Measurements from ENCODE around the gene SH3BP5.
A peak's percentile ranks its signal among the peaks of the same experiment; 100 is the strongest.

Gene SH3BP5

DNA sequence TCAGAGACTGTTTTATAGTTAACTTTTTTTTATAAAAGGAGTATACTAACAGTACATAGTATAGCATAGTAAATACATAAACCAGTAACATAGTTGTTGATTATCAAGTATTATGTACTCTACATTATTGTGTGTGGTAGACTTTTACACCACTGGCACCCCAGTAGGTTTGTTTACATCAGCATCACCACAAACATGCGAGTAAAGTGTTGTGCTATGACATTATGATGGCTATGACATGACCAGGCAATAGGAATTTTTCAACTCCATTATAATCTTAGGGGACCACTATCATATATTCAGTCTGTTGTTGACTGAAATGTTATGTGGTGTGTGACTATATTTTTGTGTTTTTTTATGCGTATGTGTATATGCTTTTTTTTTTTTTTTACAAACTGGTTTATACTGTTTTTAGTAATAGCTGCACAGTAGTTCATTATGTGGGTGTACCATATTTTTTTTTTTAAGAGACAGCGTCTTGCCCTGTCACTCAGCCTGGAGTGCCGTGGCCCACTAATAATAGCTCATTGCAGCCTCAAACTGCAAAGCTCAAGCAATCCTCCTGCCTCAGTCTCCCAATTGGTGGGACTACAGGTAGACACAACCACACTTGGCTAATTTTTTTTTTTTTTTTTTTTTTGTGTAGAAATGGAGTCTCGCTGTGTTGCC, 124.4 kb downstream of the SH3BP5 start:
- DNase-seq, result no peak
- Histone ChIP-seq H3K4me3 (ENCODE audit: insufficient read depth, low read depth, low read length, poor library complexity, severe bottlenecking) (no peak overlapping the region), H3K9me3 (ENCODE audit: control insufficient read depth, low read length) (no peaks in the 10 kb centered on the region), H3K4me1 (ENCODE audit: control insufficient read depth, insufficient read depth, low read length, poor library complexity, severe bottlenecking) (peaks cover 9% of the 10 kb centered on the region), H3K27ac (ENCODE audit: insufficient read depth, low read length, poor library complexity, severe bottlenecking) (peak overlapping the region; percentile 93), H3K36me3 (ENCODE audit: control insufficient read depth, insufficient read depth, low read length) (peaks cover 7% of the 10 kb centered on the region), H3K27me3 (replicated peaks; ENCODE audit: control insufficient read depth, insufficient read depth, low read length, poor library complexity, severe bottlenecking) (no peaks in the 10 kb centered on the region)

GRCh38 chr3:15206662-15207576, 125.5 kb downstream of the SH3BP5 start:
- Histone ChIP-seq H3K9me3 (ENCODE audit: control insufficient read depth, low read length) (no peaks in the 10 kb centered on the region), H3K4me1 (ENCODE audit: control insufficient read depth, insufficient read depth, low read length, poor library complexity, severe bottlenecking) (peaks cover 9% of the 10 kb centered on the region), H3K27me3 (replicated peaks; ENCODE audit: control insufficient read depth, insufficient read depth, low read length, poor library complexity, severe bottlenecking) (no peaks in the 10 kb centered on the region), H3K27ac (ENCODE audit: insufficient read depth, low read length, poor library complexity, severe bottlenecking) (peak overlapping the region; percentile 93), H3K4me3 (ENCODE audit: insufficient read depth, low read depth, low read length, poor library complexity, severe bottlenecking) (peak overlapping the region; percentile 92), H3K36me3 (ENCODE audit: control insufficient read depth, insufficient read depth, low read length) (no peaks in the 10 kb centered on the region)
- no peak for DNase-seq

DNA sequence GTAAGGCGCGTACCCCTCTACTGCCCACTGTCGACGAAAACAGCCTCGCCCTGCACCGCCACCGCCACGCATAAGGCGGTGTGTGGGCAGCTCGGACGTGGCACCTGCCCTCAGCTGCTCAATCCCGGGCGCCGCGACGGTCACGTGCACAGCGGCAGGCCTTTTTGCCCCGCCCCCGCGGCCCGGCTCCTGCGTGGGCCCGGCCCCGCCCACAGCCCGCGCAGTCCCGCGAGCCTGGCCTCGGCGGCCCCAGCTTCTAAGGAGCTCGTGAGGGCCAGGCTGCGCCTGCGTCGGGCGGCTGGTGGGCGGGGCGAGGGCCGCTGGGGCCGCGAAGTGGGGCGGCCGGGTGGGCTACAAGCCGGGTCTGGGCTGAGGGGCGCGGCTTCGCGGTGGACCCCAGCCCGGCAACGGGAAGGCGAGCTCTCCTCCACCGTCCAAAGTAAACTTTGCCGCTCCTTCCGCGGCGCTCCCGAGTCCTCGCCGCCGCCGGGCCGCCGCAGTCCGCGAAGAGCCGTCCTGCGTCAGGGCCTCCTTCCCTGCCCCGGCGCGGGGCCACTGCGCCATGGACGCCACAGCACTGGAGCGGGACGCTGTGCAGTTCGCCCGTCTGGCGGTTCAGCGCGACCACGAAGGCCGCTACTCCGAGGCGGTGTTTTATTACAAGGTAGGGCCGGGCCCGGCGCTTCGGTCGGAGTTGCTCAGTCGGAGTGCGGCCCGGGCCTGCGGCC, 126.3 kb downstream of the SH3BP5 start, which contains the start of gene CAPN7:
Gene CAPN7, plus strand, starts transcription at position 313 of the 728 bp plus-strand sequence. Its CDS starts 250 bp downstream, at position 563.
- Histone ChIP-seq H3K36me3 (ENCODE audit: control insufficient read depth, insufficient read depth, low read length) (no peaks in the 10 kb centered on the region), H3K27me3 (replicated peaks; ENCODE audit: control insufficient read depth, insufficient read depth, low read length, poor library complexity, severe bottlenecking) (no peaks in the 10 kb centered on the region)

GRCh38 chr3:15205482-15205933, 126.9 kb downstream of the SH3BP5 start:
- no peaks in the 10 kb centered on the region for H3K36me3 ChIP-seq (ENCODE audit: control insufficient read depth, insufficient read depth, low read length)
- DNase-seq, result no peak
- H3K27me3 ChIP-seq (replicated peaks; ENCODE audit: control insufficient read depth, insufficient read depth, low read length, poor library complexity, severe bottlenecking), result no peaks in the 10 kb centered on the region
- peak overlapping the region; percentile 92 for H3K4me3 ChIP-seq (ENCODE audit: insufficient read depth, low read depth, low read length, poor library complexity, severe bottlenecking)
- no peaks in the 10 kb centered on the region for H3K9me3 ChIP-seq (ENCODE audit: control insufficient read depth, low read length)
- H3K4me1 ChIP-seq (ENCODE audit: control insufficient read depth, insufficient read depth, low read length, poor library complexity, severe bottlenecking), result peaks cover 9% of the 10 kb centered on the region
- peak overlapping the region; percentile 93 for H3K27ac ChIP-seq (ENCODE audit: insufficient read depth, low read length, poor library complexity, severe bottlenecking)

More for the DNA sequence above, 126.3 kb downstream of the SH3BP5 start, which contains the start of gene CAPN7:
- peaks cover 9% of the 10 kb centered on the region for H3K4me1 ChIP-seq (ENCODE audit: control insufficient read depth, insufficient read depth, low read length, poor library complexity, severe bottlenecking)
- H3K4me3 ChIP-seq (ENCODE audit: insufficient read depth, low read depth, low read length, poor library complexity, severe bottlenecking), result peak within 1 kb of the TSS; percentile 92
- H3K27ac ChIP-seq (ENCODE audit: insufficient read depth, low read length, poor library complexity, severe bottlenecking), result peak within 1 kb of the TSS; percentile 93
- peak; percentile 91 to 92 (median 91) for DNase-seq
- no peaks in the 10 kb centered on the region for H3K9me3 ChIP-seq (ENCODE audit: control insufficient read depth, low read length)

Data from effector memory CD4-positive, alpha-beta T cell (primary cell).